ENCODE results near the gene COL9A3. TPM values are rescaled to one million over a fixed set of nuclear protein-coding genes. Genes with fewer than 3 reads are reported as not detected.

Gene COL9A3
- total RNA-seq, 2 donors from 2014 or later = not detected

GRCh38 chr20:62831361-62831788, 14.5 kb downstream of the COL9A3 start:
- no peaks in the 10 kb centered on the region for H3K9me3 ChIP-seq (ENCODE audit: control insufficient read depth, low read length, poor library complexity, severe bottlenecking)
- DNase-seq = no peak
- Mint-ChIP-seq H3K27me3 (peaks cover 8% of the 10 kb centered on the region), H3K4me3 (no peak overlapping the region), H3K27ac (no peak overlapping the region), H3K4me1 (peaks cover 4% of the 10 kb centered on the region), H3K36me3 (ENCODE audit: low read depth) (peaks cover 2% of the 10 kb centered on the region)
- ATAC-seq = no peak

- H3K9me3 ChIP-seq (ENCODE audit: control insufficient read depth, low read length, poor library complexity, severe bottlenecking) = no peaks in the 10 kb centered on the region
- ATAC-seq (no peak), DNase-seq (no peak)
- no peak overlapping the region for H3K4me3 Mint-ChIP-seq
- peaks cover 8% of the 10 kb centered on the region for H3K27me3 Mint-ChIP-seq
- H3K36me3 Mint-ChIP-seq (ENCODE audit: low read depth) = peaks cover 2% of the 10 kb centered on the region
- no peak overlapping the region for H3K27ac Mint-ChIP-seq
- H3K4me1 Mint-ChIP-seq = peaks cover 4% of the 10 kb centered on the region
These were observed 15.0 kb downstream of the COL9A3 start for GRCh38 chr20:62831854-62832211.

DNA sequence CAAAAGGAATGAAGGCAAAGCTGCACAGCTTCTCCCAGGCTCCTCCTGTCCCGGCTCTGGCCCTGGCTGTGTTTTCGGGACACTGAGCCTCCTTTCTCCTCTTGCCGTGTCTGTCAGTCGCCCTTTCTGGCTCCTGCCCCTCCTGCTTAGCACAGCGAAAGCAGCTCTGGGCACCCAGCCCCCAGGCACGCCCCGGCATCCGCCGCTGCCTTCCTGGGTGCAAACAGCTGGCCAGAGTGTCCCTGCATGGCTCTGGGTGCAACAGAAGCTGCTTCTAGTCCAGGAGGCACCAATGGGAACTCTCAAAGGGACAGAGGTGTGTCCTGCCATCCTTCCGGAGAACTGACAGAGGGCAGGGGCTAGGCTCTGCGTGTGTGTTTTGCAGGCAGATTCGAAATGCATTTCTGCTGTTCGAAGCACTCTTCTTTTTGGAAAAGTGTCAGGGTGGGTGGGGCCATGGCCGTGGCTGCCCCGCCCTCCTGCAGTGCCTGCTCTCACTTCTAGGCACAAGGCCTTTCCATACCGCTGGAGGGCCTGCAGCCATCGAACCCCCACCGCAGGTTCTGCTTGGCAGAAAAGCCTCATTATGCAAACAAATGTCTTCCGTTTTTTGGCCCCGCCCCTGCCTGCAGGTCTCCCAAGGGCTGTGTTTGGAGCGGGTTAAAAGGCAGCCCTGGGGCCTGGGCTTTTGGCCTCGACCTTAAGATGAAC, 15.5 kb downstream of the COL9A3 start:
- peaks cover 4% of the 10 kb centered on the region for H3K4me1 Mint-ChIP-seq
- ATAC-seq = no peak
- H3K27me3 Mint-ChIP-seq = peaks cover 12% of the 10 kb centered on the region
- H3K9me3 ChIP-seq (ENCODE audit: control insufficient read depth, low read length, poor library complexity, severe bottlenecking) = no peaks in the 10 kb centered on the region
- H3K36me3 Mint-ChIP-seq (ENCODE audit: low read depth) = peaks cover 2% of the 10 kb centered on the region
- DNase-seq = peak in 1 of 3 donors; percentile 25
- no peak overlapping the region for H3K27ac Mint-ChIP-seq
- H3K4me3 Mint-ChIP-seq = no peak overlapping the region

- H3K4me1 Mint-ChIP-seq = peaks cover 4% of the 10 kb centered on the region
These were observed 16.1 kb downstream of the COL9A3 start for GRCh38 chr20:62832951-62833391.

GRCh38 chr20:62834967-62835730, 18.3 kb downstream of the COL9A3 start:
- DNase-seq (no peak), ATAC-seq (no peak)
- H3K36me3 Mint-ChIP-seq (ENCODE audit: low read depth) = peaks cover 2% of the 10 kb centered on the region
- peaks cover 4% of the 10 kb centered on the region for H3K4me1 Mint-ChIP-seq
- H3K4me3 Mint-ChIP-seq = no peak overlapping the region
- H3K27ac Mint-ChIP-seq = no peak overlapping the region
- peaks cover 15% of the 10 kb centered on the region for H3K27me3 Mint-ChIP-seq
- no peaks in the 10 kb centered on the region for H3K9me3 ChIP-seq (ENCODE audit: control insufficient read depth, low read length, poor library complexity, severe bottlenecking)

More at GRCh38 chr20:62832951-62833391, 16.1 kb downstream of the COL9A3 start:
- no peaks in the 10 kb centered on the region for H3K9me3 ChIP-seq (ENCODE audit: control insufficient read depth, low read length, poor library complexity, severe bottlenecking)
- Mint-ChIP-seq H3K4me3 (no peak overlapping the region), H3K36me3 (ENCODE audit: low read depth) (peaks cover 2% of the 10 kb centered on the region), H3K27me3 (peaks cover 15% of the 10 kb centered on the region), H3K27ac (no peak overlapping the region)
- ATAC-seq (no peak), DNase-seq (no peak)

- Mint-ChIP-seq H3K27ac (no peak overlapping the region), H3K4me1 (peaks cover 4% of the 10 kb centered on the region)
- ATAC-seq = no peak
These were observed 19.3 kb downstream of the COL9A3 start for GRCh38 chr20:62835931-62836861.

DNA sequence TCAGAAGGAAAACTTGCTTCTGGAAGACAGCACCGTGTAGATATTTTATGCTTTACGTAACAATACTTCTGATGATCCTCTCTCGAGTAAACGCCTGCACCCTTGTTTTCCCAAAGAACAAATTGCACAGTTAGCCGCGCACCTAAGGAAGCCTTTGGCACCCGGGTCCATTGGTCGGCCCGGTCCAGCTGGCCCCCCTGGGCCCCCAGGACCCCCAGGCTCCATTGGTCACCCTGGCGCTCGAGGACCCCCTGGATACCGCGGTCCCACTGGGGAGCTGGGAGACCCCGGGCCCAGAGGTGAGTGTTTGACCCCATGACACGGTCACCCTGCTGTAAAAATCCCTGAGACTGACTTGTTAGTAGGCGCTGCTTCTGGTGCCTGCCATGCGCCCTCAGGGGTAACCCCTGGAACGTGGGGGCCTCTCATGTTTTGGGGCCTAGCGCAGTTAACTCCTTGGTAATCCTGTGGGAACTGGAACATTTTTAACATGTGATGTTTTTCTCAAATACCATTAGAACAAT, 20.2 kb downstream of the COL9A3 start:
- H3K9me3 ChIP-seq (ENCODE audit: control insufficient read depth, low read length, poor library complexity, severe bottlenecking) = no peaks in the 10 kb centered on the region
- DNase-seq (no peak), ATAC-seq (no peak)
- H3K36me3 Mint-ChIP-seq (ENCODE audit: low read depth) = peaks cover 2% of the 10 kb centered on the region
- H3K27ac Mint-ChIP-seq = no peak overlapping the region
- no peak overlapping the region for H3K4me3 Mint-ChIP-seq
- peaks cover 15% of the 10 kb centered on the region for H3K27me3 Mint-ChIP-seq
- peaks cover 4% of the 10 kb centered on the region for H3K4me1 Mint-ChIP-seq

More at GRCh38 chr20:62835931-62836861, 19.3 kb downstream of the COL9A3 start:
- DNase-seq = no peak
- Mint-ChIP-seq H3K4me3 (no peak overlapping the region), H3K36me3 (ENCODE audit: low read depth) (peaks cover 2% of the 10 kb centered on the region), H3K27me3 (peaks cover 15% of the 10 kb centered on the region)
- H3K9me3 ChIP-seq (ENCODE audit: control insufficient read depth, low read length, poor library complexity, severe bottlenecking) = no peaks in the 10 kb centered on the region

DNA sequence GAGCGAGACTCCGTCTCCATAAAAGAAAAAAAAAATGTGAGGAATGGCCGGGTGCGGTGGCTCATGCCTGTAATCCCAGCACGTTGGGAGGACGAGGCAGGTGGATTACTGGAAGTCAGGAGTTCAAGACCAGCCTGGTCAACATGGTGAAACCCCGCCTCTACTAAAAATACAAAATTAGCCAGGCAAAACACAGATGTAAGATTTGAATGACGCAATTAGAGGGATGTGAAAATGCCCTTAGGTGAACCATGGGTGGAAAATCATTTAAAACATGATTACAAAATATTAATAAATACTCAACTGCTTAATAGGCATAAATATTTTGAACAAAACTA, 20.9 kb downstream of the COL9A3 start:
- no peak overlapping the region for H3K4me3 Mint-ChIP-seq

GRCh38 chr20:62838128-62838891, 21.5 kb downstream of the COL9A3 start:
- no peak overlapping the region for H3K4me3 Mint-ChIP-seq
- peaks cover 2% of the 10 kb centered on the region for H3K36me3 Mint-ChIP-seq (ENCODE audit: low read depth)
- peaks cover 15% of the 10 kb centered on the region for H3K27me3 Mint-ChIP-seq
- H3K4me1 Mint-ChIP-seq = peaks cover 2% of the 10 kb centered on the region
- ATAC-seq (peak; percentile 56), DNase-seq (no peak)
- no peaks in the 10 kb centered on the region for H3K9me3 ChIP-seq (ENCODE audit: control insufficient read depth, low read length, poor library complexity, severe bottlenecking)
- no peak overlapping the region for H3K27ac Mint-ChIP-seq

More for the DNA sequence above, 20.9 kb downstream of the COL9A3 start:
- Mint-ChIP-seq H3K27me3 (peaks cover 15% of the 10 kb centered on the region), H3K4me1 (peaks cover 2% of the 10 kb centered on the region), H3K36me3 (ENCODE audit: low read depth) (peaks cover 2% of the 10 kb centered on the region), H3K27ac (no peak overlapping the region)
- DNase-seq (no peak), ATAC-seq (no peak)
- no peaks in the 10 kb centered on the region for H3K9me3 ChIP-seq (ENCODE audit: control insufficient read depth, low read length, poor library complexity, severe bottlenecking)

DNA sequence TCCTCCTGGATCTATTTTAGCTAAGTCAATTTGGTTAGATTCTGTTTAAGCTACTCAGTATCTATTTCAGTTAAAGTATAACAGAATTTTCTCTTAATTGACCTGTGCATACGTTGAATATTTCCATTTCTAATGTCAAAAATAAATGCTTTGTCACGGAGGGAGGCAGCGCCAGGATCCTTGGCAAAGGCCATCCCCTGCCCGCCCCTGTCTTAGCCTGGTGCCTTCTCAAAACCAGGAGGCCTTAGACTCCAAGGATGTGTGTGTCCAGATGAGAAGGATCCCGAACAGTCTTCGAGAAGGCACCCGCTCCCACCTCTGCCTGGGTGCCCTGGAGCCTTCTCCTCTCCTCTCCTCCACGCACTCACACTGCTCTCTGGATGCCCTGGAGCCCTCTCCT, 22.4 kb downstream of the COL9A3 start:
- Mint-ChIP-seq H3K4me1 (peaks cover 2% of the 10 kb centered on the region), H3K27ac (no peak overlapping the region), H3K4me3 (no peak overlapping the region), H3K36me3 (ENCODE audit: low read depth) (peaks cover 2% of the 10 kb centered on the region), H3K27me3 (peaks cover 15% of the 10 kb centered on the region)
- DNase-seq (no peak), ATAC-seq (no peak)
- no peaks in the 10 kb centered on the region for H3K9me3 ChIP-seq (ENCODE audit: control insufficient read depth, low read length, poor library complexity, severe bottlenecking)

DNA sequence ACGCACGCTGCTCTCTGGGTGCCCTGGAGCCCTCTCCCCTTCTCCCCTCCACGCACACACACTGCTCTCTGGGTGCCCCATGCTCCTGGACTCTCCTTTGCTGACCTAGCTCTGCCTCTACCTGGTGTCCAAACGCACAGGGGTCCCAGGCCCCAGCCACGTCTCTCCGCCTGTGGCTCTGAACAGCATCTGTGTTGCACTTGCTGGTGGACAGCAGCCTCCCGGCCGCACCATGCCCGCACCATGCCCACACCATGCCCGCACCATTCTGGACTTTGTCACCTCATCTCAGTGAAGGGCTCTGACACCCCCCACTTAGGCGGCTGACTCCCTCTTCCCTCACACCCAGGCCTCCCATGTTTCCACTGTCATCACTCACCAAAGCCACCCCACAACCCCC, 23.0 kb downstream of the COL9A3 start:
- Mint-ChIP-seq H3K27me3 (peaks cover 14% of the 10 kb centered on the region), H3K27ac (no peak overlapping the region), H3K4me3 (no peak overlapping the region), H3K36me3 (ENCODE audit: low read depth) (peaks cover 2% of the 10 kb centered on the region), H3K4me1 (peaks cover 2% of the 10 kb centered on the region)
- H3K9me3 ChIP-seq (ENCODE audit: control insufficient read depth, low read length, poor library complexity, severe bottlenecking) = no peaks in the 10 kb centered on the region
- no peak for DNase-seq
- ATAC-seq = no peak
